Bronchial epithelial cell (primary cell): ENCODE data around the gene MRI1. TPM values are rescaled to one million over a fixed set of nuclear protein-coding genes. Genes with fewer than 3 reads are reported as not detected.
A peak's percentile ranks its signal among the peaks of the same experiment; 100 is the strongest.

Source experiments
- DNase-seq: peaks from one replicate; pipeline ENCODE4 v3.0.0-alpha.2; 2010; ENCODE audit warnings: low read depth
- FAIRE-seq: peaks from 2 replicates; lab custom pipeline; 2011; peaks lifted over from hg19 to GRCh38; lab: Jason Lieb, UNC
- H3K27me3 ChIP-seq: 2 replicates; pipeline ENCODE4 v1.5.1; 2011; ENCODE audit warnings: low read length; ENCODE audit not compliant: control insufficient read depth, insufficient read depth
- H3K36me3 ChIP-seq: 2 replicates; pipeline ENCODE4 v1.5.1; 2011; ENCODE audit warnings: low read length; ENCODE audit not compliant: control insufficient read depth, insufficient read depth
- H3K4me3 ChIP-seq: 2 replicates; pipeline ENCODE4 v1.5.1; 2011; ENCODE audit warnings: mild to moderate bottlenecking, low read depth, low read length, control low read depth
- CTCF ChIP-seq: IDR thresholded peaks from 2 replicates; pipeline ENCODE4 v1.5.1; 2011; ENCODE audit warnings: mild to moderate bottlenecking, moderate library complexity, low read length, control low read depth, inconsistent platforms; ENCODE audit not compliant: insufficient read depth, severe bottlenecking
- total RNA-seq: library from RNA; depleted of rRNA; stranded (reverse); fragments of >200 nt; gene quantifications from 2 replicates; pipeline ENCODE4 v1.2.1, GENCODE V29; 2014

Gene MRI1
- total RNA-seq, 1 donor from 2014 or later = 27.9 TPM

- FAIRE-seq (no peak), DNase-seq (no peak)
- Histone ChIP-seq H3K36me3 (no peaks in the 10 kb centered on the region), H3K27me3 (no peaks in the 10 kb centered on the region), H3K4me3 (no peak overlapping the region)
- TF ChIP-seq CTCF = no peak
Measured at GRCh38 chr19:13727798-13728197, 36.5 kb upstream of the MRI1 start.

GRCh38 chr19:13729859-13730258 lies 34.5 kb upstream of the MRI1 start:
- FAIRE-seq = no peak
- H3K27me3 ChIP-seq = no peaks in the 10 kb centered on the region
- H3K4me3 ChIP-seq = no peak overlapping the region
- no peaks in the 10 kb centered on the region for H3K36me3 ChIP-seq
- no peak for TF ChIP-seq CTCF
- DNase-seq = no peak

GRCh38 chr19:13731147-13731964 lies 33.0 kb upstream of the MRI1 start:
- no peak for FAIRE-seq
- TF ChIP-seq CTCF = no peak

GRCh38 chr19:13732337-13732736 lies 32.0 kb upstream of the MRI1 start:
- no peak for FAIRE-seq
- TF ChIP-seq CTCF = no peak
- DNase-seq = no peak
- Histone ChIP-seq H3K36me3 (no peaks in the 10 kb centered on the region), H3K4me3 (no peak overlapping the region), H3K27me3 (no peaks in the 10 kb centered on the region)

More at GRCh38 chr19:13731147-13731964, 33.0 kb upstream of the MRI1 start:
- no peaks in the 10 kb centered on the region for H3K36me3 ChIP-seq
- peak overlapping the region; percentile 56 for H3K4me3 ChIP-seq
- DNase-seq = peak; percentile 97
- H3K27me3 ChIP-seq = no peaks in the 10 kb centered on the region

GRCh38 chr19:13734751-13735150 lies 29.6 kb upstream of the MRI1 start:
- no peak for FAIRE-seq
- Histone ChIP-seq H3K36me3 (no peaks in the 10 kb centered on the region), H3K27me3 (no peaks in the 10 kb centered on the region), H3K4me3 (no peak overlapping the region)
- no peak for DNase-seq
- no peak for TF ChIP-seq CTCF

GRCh38 chr19:13738073-13738472 lies 26.2 kb upstream of the MRI1 start:
- Histone ChIP-seq H3K27me3 (no peaks in the 10 kb centered on the region), H3K4me3 (no peak overlapping the region), H3K36me3 (no peaks in the 10 kb centered on the region)
- FAIRE-seq (no peak), DNase-seq (no peak)
- TF ChIP-seq CTCF = no peak
